Measurements from ENCODE around the gene ZNF148. TPM values are rescaled to one million over a fixed set of nuclear protein-coding genes. Genes with fewer than 3 reads are reported as not detected.
A peak's percentile ranks its signal among the peaks of the same experiment; 100 is the strongest.

ZNF148 gene
- total RNA-seq, 1 donor from 2014 or later: 44.5 TPM

- Mint-ChIP-seq H3K36me3 (ENCODE audit: low read depth, unreplicated experiment) (no peaks in the 10 kb centered on the region), H3K27ac (ENCODE audit: unreplicated experiment) (no peak overlapping the region), H3K4me3 (ENCODE audit: unreplicated experiment) (no peak overlapping the region), H3K27me3 (ENCODE audit: low read depth, unreplicated experiment) (peaks cover 2% of the 10 kb centered on the region), H3K4me1 (ENCODE audit: low read depth, unreplicated experiment) (peaks cover 31% of the 10 kb centered on the region), H3K9me3 (ENCODE audit: unreplicated experiment) (no peaks in the 10 kb centered on the region)
- no peak for FAIRE-seq
- no peak for DNase-seq (ENCODE audit: low read depth)
- H3K4me2 ChIP-seq (ENCODE audit: low read length): no peak overlapping the region
- H3K27me3 ChIP-seq (ENCODE audit: insufficient read depth, low read length): no peaks in the 10 kb centered on the region
- no peaks in the 10 kb centered on the region for H3K36me3 ChIP-seq (ENCODE audit: insufficient read depth, low read length)
- H3K27ac ChIP-seq (ENCODE audit: low read depth, low read length): no peak overlapping the region
- no peaks in the 10 kb centered on the region for H3K9me3 ChIP-seq (ENCODE audit: insufficient read depth, low read depth, low read length)
- H4K20me1 ChIP-seq (ENCODE audit: insufficient read depth, low read length): no peaks in the 10 kb centered on the region
- H2AFZ ChIP-seq (ENCODE audit: low read depth, low read length): no peak overlapping the region
- H3K4me3 ChIP-seq (ENCODE audit: insufficient read depth, low read depth, low read length): no peak overlapping the region
- no peaks in the 10 kb centered on the region for H3K79me2 ChIP-seq (ENCODE audit: insufficient read depth, low read length)
- peaks cover 15% of the 10 kb centered on the region for H3K4me1 ChIP-seq (ENCODE audit: insufficient read depth, low read length)
- H3K9ac ChIP-seq (ENCODE audit: low read length): no peak overlapping the region
- TF ChIP-seq EZH2 (IDR thresholded peaks at IDR 0.05; ENCODE audit: insufficient read depth, low read length): no peak
- TF ChIP-seq CTCF (IDR thresholded peaks at IDR 0.05; ENCODE audit: insufficient read depth, low read depth, low read length): no peak
Measured at GRCh38 chr3:125402639-125403038, 27.5 kb upstream of the ZNF148 start.

- no peaks in the 10 kb centered on the region for H3K9me3 Mint-ChIP-seq (ENCODE audit: unreplicated experiment)
- FAIRE-seq (no peak), DNase-seq (ENCODE audit: low read depth) (peak; percentile 55)
- H3K4me1 Mint-ChIP-seq (ENCODE audit: low read depth, unreplicated experiment): peaks cover 31% of the 10 kb centered on the region
- Histone ChIP-seq H2AFZ (ENCODE audit: low read depth, low read length) (no peak overlapping the region), H4K20me1 (ENCODE audit: insufficient read depth, low read length) (no peaks in the 10 kb centered on the region), H3K4me2 (ENCODE audit: low read length) (peak overlapping the region; percentile 69), H3K9me3 (ENCODE audit: insufficient read depth, low read depth, low read length) (no peaks in the 10 kb centered on the region), H3K27me3 (ENCODE audit: insufficient read depth, low read length) (no peaks in the 10 kb centered on the region), H3K36me3 (ENCODE audit: insufficient read depth, low read length) (no peaks in the 10 kb centered on the region), H3K9ac (ENCODE audit: low read length) (peak overlapping the region; percentile 38), H3K4me1 (ENCODE audit: insufficient read depth, low read length) (peaks cover 15% of the 10 kb centered on the region), H3K79me2 (ENCODE audit: insufficient read depth, low read length) (no peaks in the 10 kb centered on the region), H3K27ac (ENCODE audit: low read depth, low read length) (peak overlapping the region; percentile 71), H3K4me3 (ENCODE audit: insufficient read depth, low read depth, low read length) (no peak overlapping the region)
- peak overlapping the region; percentile 67 for H3K27ac Mint-ChIP-seq (ENCODE audit: unreplicated experiment)
- H3K27me3 Mint-ChIP-seq (ENCODE audit: low read depth, unreplicated experiment): peaks cover 2% of the 10 kb centered on the region
- TF ChIP-seq EZH2 (IDR thresholded peaks at IDR 0.05; ENCODE audit: insufficient read depth, low read length) (no peak), CTCF (IDR thresholded peaks at IDR 0.05; ENCODE audit: insufficient read depth, low read depth, low read length) (no peak)
- no peaks in the 10 kb centered on the region for H3K36me3 Mint-ChIP-seq (ENCODE audit: low read depth, unreplicated experiment)
- H3K4me3 Mint-ChIP-seq (ENCODE audit: unreplicated experiment): no peak overlapping the region
Measured at GRCh38 chr3:125401402-125401801, 26.3 kb upstream of the ZNF148 start.

GRCh38 chr3:125398952-125399351 is 23.8 kb upstream of the ZNF148 start:
- no peak for FAIRE-seq
- Mint-ChIP-seq H3K27ac (ENCODE audit: unreplicated experiment) (no peak overlapping the region), H3K4me3 (ENCODE audit: unreplicated experiment) (no peak overlapping the region), H3K4me1 (ENCODE audit: low read depth, unreplicated experiment) (peaks cover 27% of the 10 kb centered on the region), H3K36me3 (ENCODE audit: low read depth, unreplicated experiment) (no peaks in the 10 kb centered on the region), H3K9me3 (ENCODE audit: unreplicated experiment) (no peaks in the 10 kb centered on the region), H3K27me3 (ENCODE audit: low read depth, unreplicated experiment) (peaks cover 2% of the 10 kb centered on the region)
- no peaks in the 10 kb centered on the region for H3K79me2 ChIP-seq (ENCODE audit: insufficient read depth, low read length)
- no peaks in the 10 kb centered on the region for H3K9me3 ChIP-seq (ENCODE audit: insufficient read depth, low read depth, low read length)
- H3K9ac ChIP-seq (ENCODE audit: low read length): no peak overlapping the region
- no peak overlapping the region for H3K4me2 ChIP-seq (ENCODE audit: low read length)
- no peak for DNase-seq (ENCODE audit: low read depth)
- H3K4me3 ChIP-seq (ENCODE audit: insufficient read depth, low read depth, low read length): no peak overlapping the region
- H3K36me3 ChIP-seq (ENCODE audit: insufficient read depth, low read length): no peaks in the 10 kb centered on the region
- no peaks in the 10 kb centered on the region for H4K20me1 ChIP-seq (ENCODE audit: insufficient read depth, low read length)
- H2AFZ ChIP-seq (ENCODE audit: low read depth, low read length): no peak overlapping the region
- H3K27me3 ChIP-seq (ENCODE audit: insufficient read depth, low read length): no peaks in the 10 kb centered on the region
- no peak overlapping the region for H3K27ac ChIP-seq (ENCODE audit: low read depth, low read length)
- peaks cover 15% of the 10 kb centered on the region for H3K4me1 ChIP-seq (ENCODE audit: insufficient read depth, low read length)
- TF ChIP-seq CTCF (IDR thresholded peaks at IDR 0.05; ENCODE audit: insufficient read depth, low read depth, low read length) (no peak), EZH2 (IDR thresholded peaks at IDR 0.05; ENCODE audit: insufficient read depth, low read length) (no peak)

Measured in astrocyte (in vitro differentiated cells and primary cell).